A673 (cell line): ENCODE results near the gene RYR1.

Experiments used
- EZH2 ChIP-seq: fragments of 200-600 bp; sonication (generic); IDR thresholded peaks from 2 replicates; pipeline ENCODE4 v1.6.1; 2017; ENCODE audit warnings: borderline replicate concordance, low read depth, mild to moderate bottlenecking, mixed read lengths, antibody characterized with exemption, low read length; ENCODE audit not compliant: poor library complexity, severe bottlenecking
- TF ChIP-seq, protein P1 (sequence below): fragments of 300-800, 200-600 bp; sonication (generic); conservative IDR thresholded peaks from 2 replicates; pipeline ENCODE4 v1.5.1; 2017; ENCODE audit warnings: low read depth, mild to moderate bottlenecking, antibody characterized with exemption, low read length, moderate library complexity, mixed read lengths

DNA sequence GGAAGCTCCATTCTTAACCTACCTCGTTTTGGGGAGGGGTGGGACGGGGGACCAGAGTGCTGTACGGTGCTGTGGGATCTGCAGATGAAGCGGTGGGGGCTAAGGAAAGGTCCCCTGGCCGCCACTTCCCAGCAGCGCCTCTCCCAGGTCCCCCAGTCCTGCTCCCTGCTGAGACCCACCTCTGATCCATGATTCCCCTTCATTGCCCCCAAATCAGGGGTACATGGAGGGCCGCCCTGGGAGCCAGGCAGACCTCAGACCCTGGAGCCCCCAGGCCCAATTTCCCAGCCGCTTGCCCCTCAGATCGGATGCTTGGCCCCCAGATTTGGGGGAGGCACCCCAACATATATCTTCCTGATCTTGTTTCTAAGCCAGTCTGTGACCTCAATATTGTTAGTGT is 34.4 kb upstream of the RYR1 start:
- TF ChIP-seq, protein P1, sequence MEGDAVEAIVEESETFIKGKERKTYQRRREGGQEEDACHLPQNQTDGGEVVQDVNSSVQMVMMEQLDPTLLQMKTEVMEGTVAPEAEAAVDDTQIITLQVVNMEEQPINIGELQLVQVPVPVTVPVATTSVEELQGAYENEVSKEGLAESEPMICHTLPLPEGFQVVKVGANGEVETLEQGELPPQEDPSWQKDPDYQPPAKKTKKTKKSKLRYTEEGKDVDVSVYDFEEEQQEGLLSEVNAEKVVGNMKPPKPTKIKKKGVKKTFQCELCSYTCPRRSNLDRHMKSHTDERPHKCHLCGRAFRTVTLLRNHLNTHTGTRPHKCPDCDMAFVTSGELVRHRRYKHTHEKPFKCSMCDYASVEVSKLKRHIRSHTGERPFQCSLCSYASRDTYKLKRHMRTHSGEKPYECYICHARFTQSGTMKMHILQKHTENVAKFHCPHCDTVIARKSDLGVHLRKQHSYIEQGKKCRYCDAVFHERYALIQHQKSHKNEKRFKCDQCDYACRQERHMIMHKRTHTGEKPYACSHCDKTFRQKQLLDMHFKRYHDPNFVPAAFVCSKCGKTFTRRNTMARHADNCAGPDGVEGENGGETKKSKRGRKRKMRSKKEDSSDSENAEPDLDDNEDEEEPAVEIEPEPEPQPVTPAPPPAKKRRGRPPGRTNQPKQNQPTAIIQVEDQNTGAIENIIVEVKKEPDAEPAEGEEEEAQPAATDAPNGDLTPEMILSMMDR, result no peak
- no peak for TF ChIP-seq EZH2
